G401.6 (cell line): Measurements from ENCODE around the gene AP1S1.
"Not testable (repeated sequence)": the region's sequence is repeated elsewhere in the genome, so short reads cannot be mapped to it uniquely, and the experiment has no call there.

ENCODE experiments used
- FAIRE-seq: peaks from 2 replicates; lab custom pipeline; 2012; peaks lifted over from hg19 to GRCh38; lab: Jason Lieb, UNC

Gene AP1S1

DNA sequence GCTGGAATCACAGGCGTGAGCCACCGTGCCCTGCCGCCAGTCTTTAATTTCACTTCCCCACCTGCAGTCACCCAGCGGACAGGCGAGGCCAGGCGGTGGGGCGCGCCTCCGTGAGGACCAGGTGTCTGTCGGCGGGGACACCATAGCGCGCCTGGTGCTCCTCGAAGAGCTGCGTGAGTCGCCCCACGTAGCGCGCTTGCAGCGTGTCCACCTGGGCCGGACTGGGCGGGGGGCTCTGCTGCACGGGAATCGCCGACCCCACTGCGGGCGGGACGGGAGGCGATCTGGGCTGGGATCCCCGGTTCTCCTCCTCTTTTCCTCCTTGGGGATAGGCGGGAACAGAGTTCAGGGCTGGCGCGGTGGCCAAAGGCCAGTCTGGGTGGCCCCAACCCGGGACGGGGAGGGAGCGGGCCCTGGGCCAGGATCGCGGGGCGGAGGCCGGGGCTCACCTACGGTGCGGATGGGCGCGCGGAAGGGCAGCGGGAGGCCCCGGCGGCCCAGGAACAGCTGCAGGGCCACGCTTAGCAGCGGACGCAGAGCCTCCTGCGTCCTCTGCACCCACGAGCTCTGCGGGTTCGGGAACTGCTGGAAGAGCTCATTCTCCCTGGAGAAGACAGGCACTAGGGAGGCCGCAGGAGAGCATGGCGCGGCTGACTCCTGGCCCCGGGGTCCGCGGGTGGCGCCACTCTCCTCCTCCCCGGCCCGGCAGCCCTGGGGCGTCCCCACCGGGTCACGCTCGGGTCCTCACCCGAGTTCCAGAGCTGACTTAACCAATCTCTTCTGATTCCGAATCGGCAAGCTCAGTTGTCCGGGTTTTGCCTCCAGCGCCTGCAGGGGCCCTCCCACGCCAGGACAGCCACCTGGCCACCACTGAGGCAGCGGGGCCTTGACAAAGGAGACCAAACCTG lies 47.7 kb downstream of the AP1S1 start:
- FAIRE-seq: no peak

GRCh38 chr7:101202603-101202918 lies 48.3 kb downstream of the AP1S1 start:
- FAIRE-seq: no peak

GRCh38 chr7:101203740-101204738 lies 49.8 kb downstream of the AP1S1 start:
- FAIRE-seq: not testable (repeated sequence)

- no peak for FAIRE-seq
Observed at GRCh38 chr7:101205901-101206664, 51.8 kb downstream of the AP1S1 start.

- no peak for FAIRE-seq
Observed at GRCh38 chr7:101206665-101207042, 52.4 kb downstream of the AP1S1 start.

DNA sequence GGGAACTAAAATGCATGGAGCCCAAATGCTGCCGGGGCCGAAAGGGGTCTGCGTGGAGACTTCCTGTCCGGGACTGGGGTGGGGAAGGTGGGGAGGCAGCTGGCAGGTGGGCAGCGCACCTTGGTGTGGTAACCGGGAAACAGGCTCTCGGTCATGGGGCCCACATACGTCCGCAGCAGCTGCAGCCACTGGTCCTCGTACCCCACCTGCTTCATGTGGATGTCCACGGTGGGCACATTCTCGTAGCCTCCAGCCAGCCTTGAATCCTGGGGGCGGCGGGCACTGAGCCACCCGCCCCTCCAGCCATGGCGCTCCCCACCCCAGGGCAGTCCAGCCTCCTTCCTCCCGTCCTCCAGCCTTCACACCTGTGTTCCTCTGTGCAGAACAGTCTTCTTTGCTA lies 53.2 kb downstream of the AP1S1 start:
- no peak for FAIRE-seq

DNA sequence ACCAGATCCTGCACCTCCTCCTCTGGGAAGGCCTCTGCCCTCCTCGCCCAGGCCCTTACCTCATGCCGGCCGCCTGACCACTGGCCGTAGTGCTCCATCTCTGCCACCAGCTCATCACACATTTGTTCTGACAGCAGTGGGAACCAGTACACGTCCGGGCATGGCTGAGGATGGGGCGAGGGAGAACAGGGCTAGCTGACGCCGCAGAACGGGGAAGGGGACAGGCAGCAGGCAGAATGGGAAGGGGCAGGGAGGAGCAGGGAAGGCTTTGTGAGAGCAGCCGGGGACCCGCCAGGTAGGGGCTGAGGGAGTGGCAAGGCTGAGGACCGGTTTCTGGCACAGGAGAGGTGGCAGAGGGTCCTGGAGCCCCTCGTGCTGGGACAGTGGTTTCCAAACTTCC lies 54.5 kb downstream of the AP1S1 start:
- no peak for FAIRE-seq

GRCh38 chr7:101210143-101210542 lies 55.9 kb downstream of the AP1S1 start:
- no peak for FAIRE-seq
